ENCODE results near the gene GAS6.

GAS6 gene

GRCh38 chr13:113792886-113793717, 70.8 kb downstream of the GAS6 start:
- H3K27me3 ChIP-seq (ENCODE audit: insufficient read depth, low read length), result no peaks in the 10 kb centered on the region
- H3K14ac ChIP-seq (ENCODE audit: low read length), result no peak overlapping the region
- H3K9me3 ChIP-seq (ENCODE audit: insufficient read depth, low read depth, low read length), result peaks cover 6% of the 10 kb centered on the region
- H3K27ac ChIP-seq (ENCODE audit: low read depth, low read length), result no peak overlapping the region
- no peak overlapping the region for H4K91ac ChIP-seq (ENCODE audit: low read depth, low read length)
- H4K12ac ChIP-seq (ENCODE audit: low read depth, low read length), result no peak overlapping the region
- H4K8ac ChIP-seq (ENCODE audit: low read depth, low read length), result no peak overlapping the region
- no CpG with 5 or more reads among the region's 33 CpGs for WGBS (ENCODE audit: extremely low coverage, insufficient coverage, insufficient read length)
- no peaks in the 10 kb centered on the region for H3K79me2 ChIP-seq (ENCODE audit: control insufficient read depth, insufficient read depth, low read length, poor library complexity)
- no peak overlapping the region for H2AFZ ChIP-seq (ENCODE audit: insufficient read depth, low read length, poor library complexity)
- H3K36me3 ChIP-seq (ENCODE audit: control insufficient read depth in 1 of 2, insufficient read depth in 2 of 2, low read length in 2 of 2), result no peaks in the 10 kb centered on the region
- no peak overlapping the region for H3K4me3 ChIP-seq (ENCODE audit: low read depth, low read length)
- no peaks in the 10 kb centered on the region for H3K79me1 ChIP-seq (ENCODE audit: low read length)
- H2BK12ac ChIP-seq (ENCODE audit: low read length), result no peak overlapping the region
- no peak overlapping the region for H3K4me2 ChIP-seq (ENCODE audit: low read length)
- no peak for DNase-seq
- H2AK5ac ChIP-seq (ENCODE audit: low read length), result no peak overlapping the region
- no peak overlapping the region for H3K18ac ChIP-seq (ENCODE audit: low read length)
- no peak overlapping the region for H2BK120ac ChIP-seq (ENCODE audit: insufficient read depth, low read length, poor library complexity)
- no peak overlapping the region for H3K23ac ChIP-seq (ENCODE audit: low read length)
- H3K9ac ChIP-seq (ENCODE audit: low read length), result no peak overlapping the region
- H3K4me1 ChIP-seq (ENCODE audit: control insufficient read depth in 1 of 2, insufficient read depth in 2 of 2, low read length in 2 of 2), result no peaks in the 10 kb centered on the region
- no peak overlapping the region for H2BK5ac ChIP-seq (ENCODE audit: low read depth, low read length, poor library complexity)
- H3K4ac ChIP-seq (ENCODE audit: low read depth, low read length), result no peak overlapping the region

GRCh38 chr13:113792236-113792770, 71.6 kb downstream of the GAS6 start:
- H2AK5ac ChIP-seq (ENCODE audit: low read length), result no peak overlapping the region
- H3K4me3 ChIP-seq (ENCODE audit: low read depth, low read length), result no peak overlapping the region

GRCh38 chr13:113791761-113792160, 72.1 kb downstream of the GAS6 start:
- Histone ChIP-seq H3K79me2 (ENCODE audit: control insufficient read depth, insufficient read depth, low read length, poor library complexity) (no peaks in the 10 kb centered on the region), H4K8ac (ENCODE audit: low read depth, low read length) (no peak overlapping the region), H3K4me1 (ENCODE audit: control insufficient read depth in 1 of 2, insufficient read depth in 2 of 2, low read length in 2 of 2) (no peaks in the 10 kb centered on the region), H4K91ac (ENCODE audit: low read depth, low read length) (no peak overlapping the region), H3K36me3 (ENCODE audit: control insufficient read depth in 1 of 2, insufficient read depth in 2 of 2, low read length in 2 of 2) (no peaks in the 10 kb centered on the region), H3K9ac (ENCODE audit: low read length) (no peak overlapping the region), H3K14ac (ENCODE audit: low read length) (no peak overlapping the region), H2BK5ac (ENCODE audit: low read depth, low read length, poor library complexity) (no peak overlapping the region), H3K27ac (ENCODE audit: low read depth, low read length) (no peak overlapping the region), H2AK5ac (ENCODE audit: low read length) (no peak overlapping the region), H2AFZ (ENCODE audit: insufficient read depth, low read length, poor library complexity) (no peak overlapping the region), H3K23ac (ENCODE audit: low read length) (no peak overlapping the region), H2BK12ac (ENCODE audit: low read length) (no peak overlapping the region), H3K4ac (ENCODE audit: low read depth, low read length) (no peak overlapping the region), H2BK120ac (ENCODE audit: insufficient read depth, low read length, poor library complexity) (no peak overlapping the region), H3K18ac (ENCODE audit: low read length) (no peak overlapping the region), H3K79me1 (ENCODE audit: low read length) (no peaks in the 10 kb centered on the region), H3K4me2 (ENCODE audit: low read length) (no peak overlapping the region), H3K9me3 (ENCODE audit: insufficient read depth, low read depth, low read length) (peaks cover 6% of the 10 kb centered on the region), H3K27me3 (ENCODE audit: insufficient read depth, low read length) (no peaks in the 10 kb centered on the region), H3K4me3 (ENCODE audit: low read depth, low read length) (no peak overlapping the region), H4K12ac (ENCODE audit: low read depth, low read length) (no peak overlapping the region)
- no CpG with 5 or more reads among the region's 19 CpGs for WGBS (ENCODE audit: extremely low coverage, insufficient coverage, insufficient read length)
- no peak for DNase-seq

More at GRCh38 chr13:113792236-113792770, 71.6 kb downstream of the GAS6 start:
- Histone ChIP-seq H3K4me2 (ENCODE audit: low read length) (no peak overlapping the region), H3K36me3 (ENCODE audit: control insufficient read depth in 1 of 2, insufficient read depth in 2 of 2, low read length in 2 of 2) (no peaks in the 10 kb centered on the region), H3K79me2 (ENCODE audit: control insufficient read depth, insufficient read depth, low read length, poor library complexity) (no peaks in the 10 kb centered on the region), H4K91ac (ENCODE audit: low read depth, low read length) (no peak overlapping the region), H3K9me3 (ENCODE audit: insufficient read depth, low read depth, low read length) (peaks cover 6% of the 10 kb centered on the region), H4K12ac (ENCODE audit: low read depth, low read length) (no peak overlapping the region), H3K4ac (ENCODE audit: low read depth, low read length) (no peak overlapping the region), H2BK120ac (ENCODE audit: insufficient read depth, low read length, poor library complexity) (no peak overlapping the region), H3K27me3 (ENCODE audit: insufficient read depth, low read length) (no peaks in the 10 kb centered on the region), H4K8ac (ENCODE audit: low read depth, low read length) (no peak overlapping the region), H2BK12ac (ENCODE audit: low read length) (no peak overlapping the region), H3K79me1 (ENCODE audit: low read length) (no peaks in the 10 kb centered on the region), H3K14ac (ENCODE audit: low read length) (no peak overlapping the region), H3K27ac (ENCODE audit: low read depth, low read length) (no peak overlapping the region), H3K9ac (ENCODE audit: low read length) (no peak overlapping the region), H2BK5ac (ENCODE audit: low read depth, low read length, poor library complexity) (no peak overlapping the region), H2AFZ (ENCODE audit: insufficient read depth, low read length, poor library complexity) (no peak overlapping the region), H3K18ac (ENCODE audit: low read length) (no peak overlapping the region), H3K4me1 (ENCODE audit: control insufficient read depth in 1 of 2, insufficient read depth in 2 of 2, low read length in 2 of 2) (no peaks in the 10 kb centered on the region), H3K23ac (ENCODE audit: low read length) (no peak overlapping the region)
- WGBS (ENCODE audit: extremely low coverage, insufficient coverage, insufficient read length), result no CpG with 5 or more reads among the region's 12 CpGs
- no peak for DNase-seq

GRCh38 chr13:113791226-113791625, 72.7 kb downstream of the GAS6 start:
- Histone ChIP-seq H3K27me3 (ENCODE audit: insufficient read depth, low read length) (no peaks in the 10 kb centered on the region), H3K27ac (ENCODE audit: low read depth, low read length) (no peak overlapping the region), H4K8ac (ENCODE audit: low read depth, low read length) (no peak overlapping the region), H2BK120ac (ENCODE audit: insufficient read depth, low read length, poor library complexity) (no peak overlapping the region), H3K18ac (ENCODE audit: low read length) (no peak overlapping the region), H4K91ac (ENCODE audit: low read depth, low read length) (no peak overlapping the region), H3K79me1 (ENCODE audit: low read length) (no peaks in the 10 kb centered on the region), H2BK12ac (ENCODE audit: low read length) (no peak overlapping the region), H3K14ac (ENCODE audit: low read length) (no peak overlapping the region), H4K12ac (ENCODE audit: low read depth, low read length) (no peak overlapping the region), H3K4me1 (ENCODE audit: control insufficient read depth in 1 of 2, insufficient read depth in 2 of 2, low read length in 2 of 2) (no peaks in the 10 kb centered on the region), H3K4me2 (ENCODE audit: low read length) (no peak overlapping the region), H3K23ac (ENCODE audit: low read length) (no peak overlapping the region), H3K4me3 (ENCODE audit: low read depth, low read length) (no peak overlapping the region), H3K9me3 (ENCODE audit: insufficient read depth, low read depth, low read length) (peaks cover 10% of the 10 kb centered on the region), H2AK5ac (ENCODE audit: low read length) (no peak overlapping the region), H3K79me2 (ENCODE audit: control insufficient read depth, insufficient read depth, low read length, poor library complexity) (no peaks in the 10 kb centered on the region), H3K4ac (ENCODE audit: low read depth, low read length) (no peak overlapping the region), H3K36me3 (ENCODE audit: control insufficient read depth in 1 of 2, insufficient read depth in 2 of 2, low read length in 2 of 2) (no peaks in the 10 kb centered on the region), H2BK5ac (ENCODE audit: low read depth, low read length, poor library complexity) (no peak overlapping the region), H2AFZ (ENCODE audit: insufficient read depth, low read length, poor library complexity) (no peak overlapping the region), H3K9ac (ENCODE audit: low read length) (no peak overlapping the region)
- no CpG with 5 or more reads among the region's 17 CpGs for WGBS (ENCODE audit: extremely low coverage, insufficient coverage, insufficient read length)
- no peak for DNase-seq

Data from trophoblast cell (in vitro differentiated cells and primary cell).